Muscle of back (tissue), 11 donors: ENCODE results near the gene PTPRN2. TPM values are rescaled to one million over a fixed set of nuclear protein-coding genes. Genes with fewer than 3 reads are reported as not detected.

Experiments
- DNase-seq, 3 donors: peaks; one replicate each; pipeline versions ENCODE4 v3.0.0 to v3.0.0-alpha.2; 2013
- polyA plus RNA-seq, 10 donors: library from polyadenylated mRNA; unstranded; fragments of 120-200 nt; gene quantifications; one replicate each; pipeline ENCODE4 v1.2.1, GENCODE V29; 2013; ENCODE audit not compliant: insufficient read length in 10 of 10

The PTPRN2 gene
- polyA plus RNA-seq, 10 donors: 1.8 to 3.1 (median 2.1) TPM

DNA sequence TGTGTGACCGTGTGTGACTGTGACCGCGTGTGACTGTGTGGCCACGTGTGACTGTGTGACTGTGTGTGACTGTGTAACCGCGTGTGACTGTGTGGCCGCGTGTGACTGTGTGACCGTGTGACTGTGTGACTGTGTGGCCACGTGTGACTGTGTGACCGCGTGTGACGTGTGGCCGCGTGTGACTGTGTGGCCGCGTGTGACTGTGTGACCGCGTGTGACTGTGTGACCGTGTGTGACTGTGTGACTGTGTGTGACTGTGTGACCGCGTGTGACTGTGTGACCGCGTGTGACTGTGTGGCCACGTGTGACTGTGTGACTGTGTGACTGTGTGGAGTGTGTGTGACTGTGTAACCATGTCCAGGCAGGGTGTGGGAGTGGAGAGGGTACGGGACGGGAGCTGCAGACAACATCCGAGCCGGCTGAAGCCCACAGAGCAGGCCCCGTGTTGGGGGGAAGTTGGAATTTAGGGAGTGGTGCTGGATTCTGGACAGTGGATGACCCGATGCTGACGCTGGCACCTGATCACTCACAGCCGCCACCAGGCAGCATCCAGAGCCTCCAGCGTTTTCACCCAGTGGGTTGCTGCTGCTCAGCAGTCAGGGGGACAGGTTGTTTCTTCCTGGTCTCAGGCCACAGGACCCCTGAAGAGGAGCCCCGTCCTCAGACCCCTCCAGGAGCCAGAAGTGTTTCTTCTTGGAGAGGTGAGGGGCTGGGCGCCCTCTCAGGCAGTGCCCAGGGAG lies 747.3 kb downstream of the PTPRN2 start:
- DNase-seq: no peak

GRCh38 chr7:157839672-157840167 lies 747.9 kb downstream of the PTPRN2 start:
- DNase-seq: no peak

- DNase-seq: no peak
Observed at GRCh38 chr7:157839226-157839625, 748.4 kb downstream of the PTPRN2 start.

DNA sequence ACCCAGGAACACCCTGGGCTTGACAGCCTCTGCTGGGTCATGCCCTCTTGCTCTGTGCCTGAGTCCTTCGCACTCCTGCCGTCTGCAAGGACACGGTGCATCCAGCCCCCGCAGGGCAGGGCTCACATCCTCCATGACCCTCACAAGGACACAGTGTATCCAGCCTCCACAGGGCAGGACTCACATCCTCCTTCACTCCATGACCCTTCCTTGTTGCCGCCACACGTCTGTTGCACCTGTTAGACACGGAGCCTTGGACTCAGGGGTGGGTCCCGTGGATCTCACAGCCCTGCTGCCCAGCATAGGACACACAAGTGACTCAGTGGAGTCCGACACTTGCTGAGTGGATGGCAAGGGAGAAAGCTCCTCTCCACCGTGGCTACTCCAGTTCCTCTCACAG lies 750.1 kb downstream of the PTPRN2 start:
- no peak for DNase-seq

- no peak for DNase-seq
Observed at GRCh38 chr7:157837047-157837446, 750.6 kb downstream of the PTPRN2 start.

DNA sequence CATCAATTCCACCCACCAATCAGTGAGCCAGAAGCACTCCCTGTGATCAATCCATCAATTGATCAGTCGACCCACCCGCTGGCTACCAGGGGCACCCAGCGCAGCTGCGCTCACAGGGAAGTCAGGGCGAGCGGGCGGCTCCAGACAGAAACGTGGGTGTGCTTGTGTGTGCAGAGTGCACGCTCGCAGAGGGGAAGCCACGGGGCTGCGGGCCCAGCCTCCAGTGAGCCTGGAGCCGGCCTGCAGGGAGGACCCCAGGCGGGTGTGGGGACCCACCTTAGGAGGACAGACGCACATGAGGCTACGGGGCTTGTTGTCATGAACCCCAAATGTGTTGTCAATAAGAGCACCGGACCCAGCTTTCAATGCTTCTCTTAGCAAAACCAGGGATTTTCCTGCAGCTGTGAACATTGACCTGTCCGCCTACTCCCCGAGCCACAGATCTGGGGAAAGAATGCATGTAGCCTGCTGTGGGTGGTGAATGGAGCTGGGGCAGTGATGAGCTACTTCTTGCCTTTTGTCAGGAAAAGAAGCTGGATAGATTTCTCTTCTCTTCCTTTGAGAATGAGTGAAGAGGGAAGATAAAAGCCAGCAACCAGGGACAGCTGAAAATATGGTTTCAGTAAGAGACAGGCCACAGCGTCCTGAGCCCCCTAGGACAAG lies 753.0 kb downstream of the PTPRN2 start:
- DNase-seq: no peak

DNA sequence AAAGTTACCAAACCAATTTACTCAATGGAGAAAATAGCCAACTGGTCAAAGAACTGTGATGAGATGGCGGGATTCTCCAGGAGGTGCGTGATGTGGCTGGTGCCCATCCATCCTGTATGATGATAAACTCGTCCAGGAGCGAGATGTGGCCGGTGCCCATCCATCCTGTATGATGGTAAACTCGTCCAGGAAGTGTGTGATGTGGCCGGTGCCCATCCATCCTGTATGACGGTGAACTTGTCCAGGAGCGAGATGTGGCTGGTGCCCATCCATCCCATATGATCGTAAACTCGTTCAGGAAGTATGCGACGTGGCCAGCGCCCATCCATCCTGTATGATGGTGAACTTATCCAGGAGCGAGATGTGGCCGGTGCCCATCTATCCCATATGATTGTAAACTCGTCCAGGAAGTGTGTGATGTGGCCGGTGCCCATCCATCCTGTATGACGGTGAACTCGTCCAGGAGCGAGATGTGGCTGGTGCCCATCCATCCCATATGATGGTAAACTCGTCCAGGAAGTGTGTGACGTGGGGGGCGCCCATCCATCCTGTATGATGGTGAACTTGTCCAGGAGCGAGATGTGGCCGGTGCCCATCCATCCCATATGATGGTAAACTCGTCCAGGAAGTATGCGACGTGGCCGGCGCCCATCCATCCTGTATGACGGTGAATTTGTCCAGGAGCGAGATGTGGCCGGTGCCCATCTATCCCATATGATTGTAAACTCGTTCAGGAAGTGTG lies 754.6 kb downstream of the PTPRN2 start:
- DNase-seq: no peak

DNA sequence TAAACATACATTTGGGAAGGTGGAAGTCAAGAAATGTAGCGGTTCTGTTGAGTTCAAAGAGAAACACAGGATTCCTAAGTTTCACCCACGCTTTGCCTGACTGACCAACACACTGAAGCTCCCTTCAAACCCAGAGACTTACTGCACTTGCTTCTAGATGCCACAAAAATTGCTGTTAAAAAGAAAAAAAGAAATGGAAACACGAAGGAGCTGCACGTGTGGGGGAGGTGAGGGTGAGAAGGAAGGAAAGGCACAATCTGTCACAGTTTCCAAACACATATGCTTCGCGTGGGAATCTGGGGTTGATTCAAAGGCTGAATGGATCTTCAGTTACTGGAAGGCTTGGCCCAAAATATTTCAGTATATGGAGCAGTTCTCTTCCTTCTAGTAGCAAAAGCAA lies 755.2 kb downstream of the PTPRN2 start:
- DNase-seq: no peak

GRCh38 chr7:157832006-157832405 lies 755.6 kb downstream of the PTPRN2 start:
- DNase-seq: no peak

DNA sequence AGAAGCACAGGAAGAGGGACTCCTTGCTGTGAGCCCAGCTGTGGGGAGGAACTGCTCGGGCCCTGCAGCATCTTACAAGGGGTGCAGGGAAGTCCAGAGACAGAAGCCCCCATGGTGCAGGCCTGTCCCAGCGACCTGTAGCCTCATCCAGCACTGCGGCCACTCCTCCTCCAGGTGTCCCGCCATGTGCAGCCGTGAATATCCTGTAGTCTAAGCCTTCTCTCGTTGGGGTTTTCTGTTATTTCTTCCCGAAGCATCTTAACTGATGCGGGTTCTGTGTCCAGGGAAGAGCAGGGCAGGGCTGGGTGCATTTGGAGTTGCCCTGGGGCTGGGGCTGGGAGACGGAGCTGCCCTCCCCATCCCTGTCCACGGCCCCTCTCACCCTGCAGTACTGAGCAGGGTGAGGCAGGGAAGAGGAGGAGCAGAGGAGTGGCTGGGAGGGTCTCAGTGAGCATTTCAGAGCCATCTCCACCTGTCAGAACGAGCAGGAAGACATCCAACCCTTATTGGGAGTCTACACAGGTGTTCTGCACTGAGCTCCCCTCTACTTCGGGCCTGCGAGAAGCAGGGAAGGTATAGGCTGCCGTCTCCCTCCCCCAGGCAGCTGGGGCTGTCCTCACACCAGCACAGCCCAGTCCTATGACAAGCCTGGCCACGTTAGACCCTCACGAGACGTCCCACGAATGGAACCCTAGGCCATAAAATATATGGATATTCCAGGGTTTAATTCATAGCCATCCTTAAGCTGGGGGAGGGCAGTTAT lies 756.3 kb downstream of the PTPRN2 start:
- no peak for DNase-seq

DNA sequence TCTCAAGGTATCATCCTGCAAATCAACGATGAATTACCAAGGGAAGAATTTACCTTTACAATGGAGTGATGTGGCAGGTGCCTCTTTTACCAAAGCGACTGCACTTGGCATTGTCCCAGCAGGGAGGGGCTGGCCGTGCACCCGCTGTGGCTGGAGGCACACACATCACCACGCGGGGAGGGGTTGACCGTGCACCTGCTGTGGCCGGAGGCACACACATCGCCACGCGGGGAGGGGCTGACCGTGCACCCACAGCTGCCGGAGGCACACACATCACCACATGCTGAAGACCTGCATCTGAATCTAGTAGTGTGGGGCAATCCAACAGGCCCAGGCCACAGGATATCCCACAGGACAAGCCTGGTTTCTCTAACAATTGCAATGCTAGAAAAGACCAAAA lies 757.3 kb downstream of the PTPRN2 start:
- no peak for DNase-seq

GRCh38 chr7:157829491-157829890 lies 758.1 kb downstream of the PTPRN2 start:
- DNase-seq: no peak

DNA sequence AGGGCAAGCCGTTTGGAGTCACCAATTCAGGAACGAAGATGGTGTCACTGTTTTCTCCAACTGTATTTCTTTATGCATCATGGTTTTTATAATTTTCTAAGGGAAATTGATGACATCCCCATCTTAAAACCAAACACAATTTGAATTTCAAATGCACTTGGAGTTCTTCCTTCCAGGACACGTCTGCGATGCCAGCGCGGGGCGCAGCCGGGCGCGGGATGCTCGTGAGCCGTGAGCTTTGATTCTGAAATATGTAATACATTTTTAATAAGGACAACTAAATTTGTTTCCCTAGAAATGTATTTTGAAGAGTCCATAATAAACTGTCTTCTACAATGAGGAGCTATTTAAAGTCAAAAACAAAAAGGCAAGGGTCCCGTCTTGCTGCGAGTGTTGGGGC lies 758.7 kb downstream of the PTPRN2 start:
- no peak for DNase-seq

GRCh38 chr7:157828190-157828589 lies 759.4 kb downstream of the PTPRN2 start:
- DNase-seq: no peak

DNA sequence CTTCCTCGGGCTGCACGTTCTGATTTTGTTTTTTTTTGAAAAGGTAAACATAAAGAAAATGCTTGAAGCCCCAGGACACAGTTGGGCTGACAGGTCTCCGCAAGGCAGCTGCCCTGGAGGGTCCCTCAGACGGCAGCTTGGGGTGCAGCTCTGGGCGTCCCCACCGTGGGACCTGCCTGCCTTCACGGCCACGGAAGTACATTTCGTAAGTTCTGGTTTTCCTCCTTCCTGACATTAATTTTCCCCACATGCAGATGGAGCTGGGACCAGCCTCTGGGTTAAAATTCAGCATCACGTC lies 759.8 kb downstream of the PTPRN2 start:
- no peak for DNase-seq

- no peak for DNase-seq
Observed at GRCh38 chr7:157827045-157827862, 760.4 kb downstream of the PTPRN2 start.

DNA sequence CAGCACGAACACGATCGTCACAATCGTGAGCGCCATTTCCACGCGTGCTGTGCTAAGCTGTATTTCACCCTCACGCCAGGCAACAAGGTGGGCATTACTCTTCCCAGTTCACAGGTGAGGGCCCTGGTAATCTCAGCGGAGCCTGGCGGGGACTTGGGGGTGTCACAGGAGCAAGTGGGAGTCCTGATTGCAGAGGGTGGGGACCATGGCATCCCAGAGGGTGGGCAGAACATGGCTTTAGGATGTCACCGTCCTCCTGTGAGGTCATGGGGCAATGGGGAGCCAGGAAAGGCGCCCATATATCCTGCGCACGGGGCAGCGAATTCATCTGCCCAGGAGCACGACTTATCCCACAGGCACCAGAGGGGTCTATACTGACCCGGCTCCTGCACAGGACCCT lies 761.1 kb downstream of the PTPRN2 start:
- DNase-seq: no peak

- DNase-seq: no peak
Observed at GRCh38 chr7:157825325-157825724, 762.3 kb downstream of the PTPRN2 start.

DNA sequence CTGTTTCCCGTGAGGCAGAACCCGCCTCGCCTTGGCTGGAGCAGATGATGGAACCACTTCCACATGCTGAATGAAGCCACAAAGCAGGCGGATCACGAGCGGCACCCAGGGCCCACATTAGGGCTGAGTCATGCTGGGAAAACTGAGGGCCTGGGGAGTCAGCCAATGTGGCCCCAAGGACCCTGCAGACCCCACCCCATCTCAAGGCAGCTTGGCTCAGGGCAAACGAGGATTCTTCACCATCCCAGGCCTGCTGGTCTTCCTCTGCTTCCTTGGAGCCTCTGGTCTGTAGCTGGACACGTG lies 762.9 kb downstream of the PTPRN2 start:
- DNase-seq: no peak

GRCh38 chr7:157824011-157824818 lies 763.4 kb downstream of the PTPRN2 start:
- DNase-seq: no peak

DNA sequence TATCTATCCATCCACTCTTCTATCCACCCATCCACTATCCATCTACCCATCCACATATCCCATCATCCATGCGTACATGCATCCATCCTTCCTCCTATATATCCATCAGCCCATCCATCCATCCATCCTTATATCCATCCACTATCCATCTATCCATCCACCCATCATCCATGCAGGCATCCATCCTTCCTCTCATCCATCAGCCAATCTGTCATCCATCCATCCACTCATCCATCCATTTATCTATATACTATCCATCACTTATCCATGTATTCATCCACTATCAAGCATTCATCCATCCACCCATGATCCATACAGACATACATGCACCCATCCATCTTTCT lies 765.0 kb downstream of the PTPRN2 start:
- DNase-seq: no peak
